GM11168 (cell line): Measurements from ENCODE around the gene HS3ST5.
"Not testable (repeated sequence)": the region's sequence is repeated elsewhere in the genome, so short reads cannot be mapped to it uniquely, and the experiment has no call there.

Experiments used
- in situ Hi-C: fragments of 300-500 bp; cut with MboI; formaldehyde crosslinking; loops from one replicate; pipeline ENCODE4 v1.12.0; 2022; ENCODE audit warnings: low sequenced_read_pairs; ENCODE audit not compliant: unreplicated experiment

HS3ST5 gene

GRCh38 chr6:114159727-114160126 lies 183.1 kb downstream of the HS3ST5 start:
- in situ Hi-C loops = no loop called here

GRCh38 chr6:114158838-114159694 lies 183.8 kb downstream of the HS3ST5 start:
- in situ Hi-C loops = no loop called here

- in situ Hi-C loops = no loop called here
Observed at GRCh38 chr6:114158411-114158810, 184.4 kb downstream of the HS3ST5 start.

GRCh38 chr6:114157848-114158247 lies 185.0 kb downstream of the HS3ST5 start:
- in situ Hi-C loops = no loop called here

GRCh38 chr6:114155763-114156162 lies 187.1 kb downstream of the HS3ST5 start:
- in situ Hi-C loops = no loop called here

GRCh38 chr6:114154812-114155211 lies 188.0 kb downstream of the HS3ST5 start:
- in situ Hi-C loops = no loop called here

- in situ Hi-C loops = no loop called here
Observed at GRCh38 chr6:114153448-114153847, 189.4 kb downstream of the HS3ST5 start.

GRCh38 chr6:114151064-114151690 lies 191.6 kb downstream of the HS3ST5 start:
- in situ Hi-C loops = no loop called here

GRCh38 chr6:114149182-114149581 lies 193.6 kb downstream of the HS3ST5 start:
- in situ Hi-C loops = not testable (repeated sequence)

GRCh38 chr6:114144887-114145851 lies 197.7 kb downstream of the HS3ST5 start:
- in situ Hi-C loops = no loop called here

- in situ Hi-C loops = no loop called here
Observed at GRCh38 chr6:114142258-114142657, 200.6 kb downstream of the HS3ST5 start.

GRCh38 chr6:114140416-114140815 lies 202.4 kb downstream of the HS3ST5 start:
- in situ Hi-C loops = no loop called here

GRCh38 chr6:114138577-114139248 lies 204.1 kb downstream of the HS3ST5 start:
- in situ Hi-C loops = no loop called here

GRCh38 chr6:114135363-114135971 lies 207.4 kb downstream of the HS3ST5 start:
- in situ Hi-C loops = no loop called here

- in situ Hi-C loops = no loop called here
Observed at GRCh38 chr6:114133816-114134215, 209.0 kb downstream of the HS3ST5 start.

- in situ Hi-C loops = no loop called here
Observed at GRCh38 chr6:114131945-114132344, 210.9 kb downstream of the HS3ST5 start.

GRCh38 chr6:114125576-114125975 lies 217.2 kb downstream of the HS3ST5 start:
- in situ Hi-C loops = no loop called here

- in situ Hi-C loops = no loop called here
Observed at GRCh38 chr6:114121913-114122662, 220.7 kb downstream of the HS3ST5 start.

GRCh38 chr6:114119056-114119455 lies 223.8 kb downstream of the HS3ST5 start:
- in situ Hi-C loops = no loop called here
